A549 treated with RU486 at 1 μM for 4 hours (cell line): ENCODE results near the gene ZNF503. TPM values are rescaled to one million over a fixed set of nuclear protein-coding genes. Genes with fewer than 3 reads are reported as not detected.

ENCODE experiments used
- total RNA-seq: library from RNA; stranded (reverse); fragments of 200-300 nt; extraction: Qiagen RNA extraction; gene quantifications from 5 replicates; pipeline ENCODE4 v1.2.3, GENCODE V29; 2022; ENCODE audit warnings: low read depth

Gene ZNF503
- 8.8 to 14.5 TPM (median 13.8 TPM) in 5 replicates for total RNA-seq

GRCh38 chr10:75401569-75402485, at the start of gene ZNF503:
ZNF503 (minus strand) TSS chr10:75401764; CDS start chr10:75401419, 345 bp downstream.

GRCh38 chr10:75431180-75432111, 29.9 kb upstream of the ZNF503 start, which contains the start of gene LRMDA:
LRMDA (plus strand) TSS chr10:75431624.

Other genes starting within 250 kb of the ZNF503 start
- gene VDAC2, start 191.0 kb downstream of the ZNF503 start, total RNA-seq, result 283 to 327 TPM (median 289 TPM) in 5 replicates
- 28.4 to 55.6 TPM (median 42.2 TPM) in 5 replicates for gene COMTD1, start 165.8 kb downstream of the ZNF503 start, total RNA-seq
- 3.1 to 6.5 TPM (median 4.6 TPM) in 5 replicates for gene LRMDA, start 29.9 kb upstream of the ZNF503 start, total RNA-seq